GM12872 (cell line): ENCODE measurements around the gene EIF3I.

Experiments used
- CTCF ChIP-seq: IDR thresholded peaks from 3 replicates; pipeline ENCODE4 v1.5.1; 2011; ENCODE audit warnings: low read depth, mild to moderate bottlenecking, low read length, moderate library complexity; ENCODE audit not compliant: insufficient read depth

Gene EIF3I

GRCh38 chr1:32224285-32224684 is 2.1 kb downstream of the EIF3I start:
- no peak for TF ChIP-seq CTCF

GRCh38 chr1:32228771-32229170 is 6.6 kb downstream of the EIF3I start:
- no peak for TF ChIP-seq CTCF

GRCh38 chr1:32231843-32232432 is 9.7 kb downstream of the EIF3I start:
- no peak for TF ChIP-seq CTCF

GRCh38 chr1:32232558-32233304 is 10.5 kb downstream of the EIF3I start:
- no peak for TF ChIP-seq CTCF

- no peak for TF ChIP-seq CTCF
Measured at GRCh38 chr1:32234792-32235191, 12.6 kb downstream of the EIF3I start.

- no peak for TF ChIP-seq CTCF
Measured at GRCh38 chr1:32239337-32239736, 17.1 kb downstream of the EIF3I start.

- no peak for TF ChIP-seq CTCF
Measured at GRCh38 chr1:32239790-32240139, 17.6 kb downstream of the EIF3I start.
